Fibroblast of villous mesenchyme (primary cell): ENCODE results near the gene ELP2. TPM values are rescaled to one million over a fixed set of nuclear protein-coding genes. Genes with fewer than 3 reads are reported as not detected.
A peak's percentile ranks its signal among the peaks of the same experiment; 100 is the strongest.

Source experiments
- DNase-seq: peaks from one replicate; pipeline ENCODE4 v3.0.0-alpha.2; 2010; ENCODE audit warnings: low read depth
- H3K4me3 ChIP-seq: 2 replicates; pipeline ENCODE4 v1.5.1; 2011; ENCODE audit warnings: low read depth, mild to moderate bottlenecking, low read length
- total RNA-seq: library from RNA; depleted of rRNA; stranded (reverse); fragments of >200 nt; gene quantifications from 2 replicates; pipeline ENCODE4 v1.2.3, GENCODE V29; 2012
- TF ChIP-seq, protein P1 (sequence below): IDR thresholded peaks from 2 replicates; pipeline ENCODE4 v1.5.1; 2012; ENCODE audit warnings: low read depth, mild to moderate bottlenecking, low read length; ENCODE audit not compliant: insufficient read depth

ELP2 gene
- total RNA-seq, 1 donor, result 104 TPM

DNA sequence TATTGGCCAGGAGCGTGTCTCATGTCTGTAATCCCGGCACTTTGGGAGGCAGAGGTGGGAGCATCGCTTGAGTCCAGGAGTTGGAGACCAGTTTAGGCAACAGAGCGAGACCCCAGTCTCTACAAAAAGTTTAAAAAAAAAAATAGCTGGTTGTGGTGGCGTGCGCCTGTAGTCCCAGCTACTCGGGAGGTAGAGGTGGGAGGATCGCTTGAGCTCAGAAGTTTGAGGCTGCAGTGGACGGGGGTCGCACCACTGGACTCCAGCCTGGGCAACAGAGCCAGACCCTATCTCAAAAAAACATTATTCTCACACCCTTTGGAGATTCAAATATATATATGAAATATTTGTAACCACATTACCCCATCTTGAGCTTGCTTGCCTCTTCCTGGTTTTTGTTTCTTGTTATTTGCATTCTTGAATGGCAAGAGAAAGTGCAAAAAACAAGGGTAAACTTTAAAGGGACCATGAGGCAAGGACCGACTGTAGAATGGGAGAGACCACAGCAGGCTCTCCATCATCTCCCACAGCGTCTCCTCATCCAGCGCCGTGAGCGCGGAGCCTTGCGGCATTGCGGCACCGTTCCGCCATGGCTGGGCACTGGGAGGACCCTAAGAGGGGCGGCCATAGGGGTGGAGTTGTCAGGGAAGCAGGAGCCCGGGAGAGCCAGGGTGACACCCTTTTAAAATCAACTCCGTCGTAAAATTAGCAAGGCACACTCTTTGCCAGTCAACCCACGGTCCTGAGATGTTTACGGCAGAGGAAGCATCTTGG, 1.4 kb downstream of the ELP2 start:
- TF ChIP-seq, protein P1, sequence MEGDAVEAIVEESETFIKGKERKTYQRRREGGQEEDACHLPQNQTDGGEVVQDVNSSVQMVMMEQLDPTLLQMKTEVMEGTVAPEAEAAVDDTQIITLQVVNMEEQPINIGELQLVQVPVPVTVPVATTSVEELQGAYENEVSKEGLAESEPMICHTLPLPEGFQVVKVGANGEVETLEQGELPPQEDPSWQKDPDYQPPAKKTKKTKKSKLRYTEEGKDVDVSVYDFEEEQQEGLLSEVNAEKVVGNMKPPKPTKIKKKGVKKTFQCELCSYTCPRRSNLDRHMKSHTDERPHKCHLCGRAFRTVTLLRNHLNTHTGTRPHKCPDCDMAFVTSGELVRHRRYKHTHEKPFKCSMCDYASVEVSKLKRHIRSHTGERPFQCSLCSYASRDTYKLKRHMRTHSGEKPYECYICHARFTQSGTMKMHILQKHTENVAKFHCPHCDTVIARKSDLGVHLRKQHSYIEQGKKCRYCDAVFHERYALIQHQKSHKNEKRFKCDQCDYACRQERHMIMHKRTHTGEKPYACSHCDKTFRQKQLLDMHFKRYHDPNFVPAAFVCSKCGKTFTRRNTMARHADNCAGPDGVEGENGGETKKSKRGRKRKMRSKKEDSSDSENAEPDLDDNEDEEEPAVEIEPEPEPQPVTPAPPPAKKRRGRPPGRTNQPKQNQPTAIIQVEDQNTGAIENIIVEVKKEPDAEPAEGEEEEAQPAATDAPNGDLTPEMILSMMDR, result no peak
- peak overlapping the region; percentile 99 for H3K4me3 ChIP-seq
- no peak for DNase-seq

DNA sequence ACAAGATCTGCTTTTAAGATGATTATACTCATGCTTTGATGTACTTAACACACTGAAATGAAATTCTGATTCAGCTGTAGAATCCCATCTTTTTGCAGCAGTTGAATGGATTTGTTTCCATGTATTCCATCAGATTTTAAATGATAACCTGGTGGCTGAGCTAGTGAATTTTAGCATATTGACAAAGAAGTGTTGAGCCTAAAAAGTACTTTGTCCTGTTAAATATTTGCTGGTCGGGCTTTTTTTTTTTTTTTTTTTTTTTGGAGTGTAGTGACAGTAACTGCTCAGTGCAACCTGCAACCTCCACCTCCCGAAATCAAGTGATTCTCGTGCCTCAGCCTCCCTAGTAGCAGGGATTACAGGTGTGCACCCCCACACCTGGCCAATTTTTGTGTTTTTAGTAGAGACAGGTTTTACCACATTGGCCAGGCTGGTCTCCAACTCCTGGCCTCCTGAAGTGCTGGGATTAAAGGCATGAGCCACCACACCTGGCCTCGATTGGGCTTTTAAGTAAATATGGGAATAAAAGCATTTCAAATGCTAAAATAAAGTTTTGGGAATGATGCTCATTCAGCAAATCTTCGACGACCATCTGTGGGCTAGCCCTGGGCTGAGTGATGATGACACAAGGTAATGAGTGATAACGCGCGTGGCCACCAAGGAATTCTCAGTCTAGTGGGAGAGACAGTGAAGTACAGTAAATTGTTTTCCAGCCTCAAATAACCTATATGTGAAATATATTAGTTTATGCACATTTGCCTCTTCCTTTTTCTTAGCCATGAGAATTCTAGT, 2.2 kb downstream of the ELP2 start:
- H3K4me3 ChIP-seq, result peak overlapping the region; percentile 99
- TF ChIP-seq, protein P1, result no peak
- no peak for DNase-seq

DNA sequence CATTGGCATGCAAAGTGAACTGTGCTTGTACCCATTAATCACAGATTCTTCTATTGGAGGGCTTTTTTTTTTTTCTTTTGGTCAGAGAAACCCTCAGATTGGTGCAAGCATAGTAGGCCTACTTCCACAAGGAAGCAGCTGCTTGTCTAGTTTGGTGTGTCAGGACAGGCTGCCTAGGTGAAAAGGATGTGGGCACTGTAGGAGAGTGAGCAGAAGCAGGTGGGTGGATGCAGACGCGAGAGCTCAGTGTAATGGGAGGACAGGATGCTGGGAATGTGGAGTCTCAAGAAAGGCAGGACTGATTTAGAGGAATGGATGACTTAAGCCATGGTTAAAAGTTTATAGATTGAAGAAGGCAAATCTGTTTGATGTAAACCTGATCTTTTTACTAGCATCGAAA, 3.1 kb downstream of the ELP2 start:
- TF ChIP-seq, protein P1, result no peak
- no peak overlapping the region for H3K4me3 ChIP-seq

DNA sequence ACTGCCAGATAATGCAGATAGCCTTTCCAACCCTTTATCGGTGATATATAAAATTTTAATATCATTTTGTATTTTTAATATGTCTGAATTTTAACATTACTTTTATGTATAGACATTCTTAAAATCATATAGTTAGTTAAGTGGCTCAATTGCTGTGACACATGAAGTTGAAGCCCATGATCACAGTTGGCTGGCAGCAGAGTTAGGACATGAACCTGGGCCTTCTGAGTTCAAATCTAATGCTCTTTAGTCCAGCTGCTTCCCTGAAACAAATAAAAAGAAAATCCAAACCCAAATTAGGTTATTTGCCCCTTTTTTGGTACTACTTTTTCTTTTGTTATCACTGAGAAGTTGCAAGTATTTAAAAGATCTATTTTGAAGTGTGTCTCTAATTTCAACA, 5.6 kb downstream of the ELP2 start:
- TF ChIP-seq, protein P1, result no peak
- H3K4me3 ChIP-seq, result no peak overlapping the region
- DNase-seq, result no peak

More for the DNA sequence above, 3.1 kb downstream of the ELP2 start:
- DNase-seq, result no peak

DNA sequence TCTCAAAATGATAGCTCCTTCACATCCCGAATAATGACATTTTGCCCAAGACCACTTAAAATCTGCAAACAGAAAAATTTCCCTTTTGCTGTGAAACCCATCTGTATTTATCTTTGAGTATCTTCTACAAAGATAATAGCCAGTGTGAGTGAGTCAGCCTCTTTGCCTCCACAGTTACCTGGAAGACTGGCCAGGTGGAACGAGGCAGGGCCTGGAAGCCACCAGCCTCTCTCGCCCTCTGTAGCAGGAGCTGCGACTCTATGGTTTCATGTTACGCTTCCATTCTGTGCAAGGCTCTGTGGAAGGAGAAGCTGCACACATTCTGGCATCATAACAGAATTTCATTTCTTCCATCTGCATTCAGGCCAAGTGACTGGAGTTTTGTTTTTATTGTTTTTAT, 9.5 kb downstream of the ELP2 start:
- TF ChIP-seq, protein P1, result no peak
- DNase-seq, result no peak
- H3K4me3 ChIP-seq, result no peak overlapping the region

DNA sequence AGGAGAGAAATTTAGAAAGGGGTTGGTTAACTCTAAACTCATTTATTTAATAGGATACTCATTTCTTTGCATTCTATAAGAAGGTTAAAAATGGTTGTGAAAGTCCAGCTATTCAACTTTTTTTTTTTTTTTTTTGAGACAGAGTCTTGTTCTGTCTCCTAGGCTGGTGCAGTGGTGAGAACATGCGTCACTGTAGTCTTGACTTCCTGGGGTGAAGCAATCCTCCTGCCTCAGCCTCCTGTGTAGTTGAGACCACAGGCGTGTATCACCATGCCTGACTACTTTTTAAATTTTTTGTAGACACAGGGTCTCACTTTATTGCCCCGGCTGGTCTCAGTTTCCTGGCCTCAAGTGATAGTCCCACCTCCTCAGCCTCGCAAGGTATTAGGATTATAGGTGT, 11.9 kb downstream of the ELP2 start:
- TF ChIP-seq, protein P1, result no peak
- no peak overlapping the region for H3K4me3 ChIP-seq
- no peak for DNase-seq

DNA sequence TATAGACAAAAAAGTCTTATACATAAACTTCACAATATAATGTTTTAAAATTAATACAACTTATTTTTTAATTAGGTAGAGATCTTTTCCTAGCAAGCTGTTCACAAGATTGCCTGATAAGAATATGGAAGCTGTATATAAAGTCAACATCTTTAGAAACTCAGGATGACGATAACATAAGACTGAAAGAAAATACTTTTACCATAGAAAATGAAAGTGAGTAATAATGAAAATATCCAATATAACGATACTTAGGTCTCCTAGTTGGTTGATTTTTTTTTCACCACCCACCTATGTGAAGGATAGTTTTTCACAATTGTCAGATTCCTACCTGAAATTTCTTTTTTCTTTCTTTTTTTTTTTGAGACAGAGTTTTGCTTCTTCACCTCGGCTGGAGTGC, 13.1 kb downstream of the ELP2 start:
- TF ChIP-seq, protein P1, result no peak
- no peak for DNase-seq
- H3K4me3 ChIP-seq, result no peak overlapping the region
